ENCODE data around the gene FBXW7. TPM values are rescaled to one million over a fixed set of nuclear protein-coding genes. Genes with fewer than 3 reads are reported as not detected.
A peak's percentile ranks its signal among the peaks of the same experiment; 100 is the strongest.

Gene FBXW7
- total RNA-seq, 1 donor from 2014 or later, result 61.1 TPM

DNA sequence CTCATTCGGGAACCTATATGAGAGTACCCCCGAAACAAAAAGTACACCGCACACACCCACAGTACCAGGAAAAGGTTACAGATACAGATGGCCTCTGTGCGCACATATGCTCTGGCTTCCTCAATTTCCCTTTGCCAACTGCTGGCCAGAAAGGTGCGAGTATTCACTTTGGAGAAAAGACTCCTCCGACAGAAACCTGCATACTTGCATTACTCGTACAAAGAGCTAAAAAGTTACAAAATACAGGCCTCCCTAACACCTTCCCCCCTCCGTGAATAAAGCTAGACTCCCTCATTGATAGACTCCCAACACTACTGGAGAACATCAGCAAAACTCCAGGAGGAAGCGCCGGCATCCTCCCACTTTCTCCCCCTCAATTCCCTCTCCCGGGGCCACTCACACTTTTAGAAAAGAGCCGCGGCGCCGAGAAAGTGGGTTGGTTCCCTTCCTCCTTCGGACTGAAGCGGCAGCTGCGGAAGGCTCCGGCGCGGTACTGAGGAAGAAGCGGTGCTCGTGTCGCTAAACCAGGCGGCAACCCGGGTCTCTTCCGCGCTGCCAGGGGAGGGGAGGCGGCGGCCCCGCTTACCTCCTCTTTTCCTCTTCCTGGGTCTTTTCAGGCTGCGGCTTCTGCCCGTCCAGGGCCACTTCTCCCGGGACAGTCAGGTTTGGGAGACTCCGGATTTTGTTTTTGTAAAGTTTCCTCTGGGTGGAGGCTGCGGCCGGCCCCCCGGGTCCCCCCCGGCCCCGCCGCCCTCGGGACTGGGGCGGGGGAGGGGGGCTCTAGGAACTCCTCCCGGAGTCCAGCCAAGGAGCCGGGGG lies 1.1 kb downstream of the FBXW7 start:
- no peak for DNase-seq (ENCODE audit: extremely low spot score in 2 of 2)
- peaks cover 49% of the 10 kb centered on the region for H3K4me1 ChIP-seq
- no peaks in the 10 kb centered on the region for H3K36me3 ChIP-seq
- peak overlapping the region; percentile 99 to 100 for H3K4me3 ChIP-seq
- no peaks in the 10 kb centered on the region for H3K9me3 ChIP-seq
- H3K27ac ChIP-seq, result peak overlapping the region; percentile 95
- TF ChIP-seq CTCF (IDR thresholded peaks at IDR 0.05) (no peak), POLR2AphosphoS5 (IDR thresholded peaks at IDR 0.05; ENCODE audit: insufficient read depth in 1 of 2, low read depth in 1 of 2) (no peak), POLR2A (IDR thresholded peaks at IDR 0.05) (no peak)
- no peaks in the 10 kb centered on the region for H3K27me3 ChIP-seq
- intact Hi-C loops (cut with DNase I), result no loop called here

DNA sequence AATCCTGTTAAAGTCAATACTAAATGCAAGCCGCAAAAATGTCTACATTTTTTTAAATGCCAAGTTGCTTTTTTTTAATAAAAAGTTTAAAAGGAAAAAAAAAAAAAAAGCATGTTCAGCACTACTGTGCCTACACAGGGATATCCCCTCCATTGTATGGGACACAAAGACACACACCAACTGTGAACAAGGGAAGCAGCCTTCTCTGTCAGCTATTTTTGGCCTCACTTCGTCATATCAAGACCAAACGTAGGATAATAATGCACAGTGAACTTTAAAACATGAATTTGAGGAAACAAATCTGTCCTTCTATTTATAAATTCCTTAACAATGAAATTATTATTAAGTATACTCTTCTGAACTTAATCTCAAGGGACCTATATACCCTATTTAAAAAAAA lies 4.4 kb downstream of the FBXW7 start:
- TF ChIP-seq POLR2AphosphoS5 (IDR thresholded peaks at IDR 0.05; ENCODE audit: insufficient read depth in 1 of 2, low read depth in 1 of 2), result no peak
- no peak for TF ChIP-seq CTCF (IDR thresholded peaks at IDR 0.05)
- no peak for TF ChIP-seq POLR2A (IDR thresholded peaks at IDR 0.05)
- no peaks in the 10 kb centered on the region for H3K36me3 ChIP-seq
- H3K4me1 ChIP-seq, result peaks cover 35% of the 10 kb centered on the region
- intact Hi-C loops (cut with DNase I), result no loop called here
- no peaks in the 10 kb centered on the region for H3K27me3 ChIP-seq
- H3K9me3 ChIP-seq, result no peaks in the 10 kb centered on the region
- no peak overlapping the region for H3K4me3 ChIP-seq
- no peak overlapping the region for H3K27ac ChIP-seq
- no peak for DNase-seq (ENCODE audit: extremely low spot score in 2 of 2)

GRCh38 chr4:152530600-152530999 lies 5.3 kb downstream of the FBXW7 start:
- no peaks in the 10 kb centered on the region for H3K9me3 ChIP-seq
- no peak for TF ChIP-seq CTCF (IDR thresholded peaks at IDR 0.05)
- TF ChIP-seq POLR2AphosphoS5 (IDR thresholded peaks at IDR 0.05; ENCODE audit: insufficient read depth in 1 of 2, low read depth in 1 of 2), result no peak
- no peak for TF ChIP-seq POLR2A (IDR thresholded peaks at IDR 0.05)
- DNase-seq (ENCODE audit: extremely low spot score in 2 of 2), result no peak
- peaks cover 35% of the 10 kb centered on the region for H3K4me1 ChIP-seq
- no peaks in the 10 kb centered on the region for H3K36me3 ChIP-seq
- H3K27ac ChIP-seq, result no peak overlapping the region
- H3K4me3 ChIP-seq, result no peak overlapping the region
- intact Hi-C loops (cut with DNase I), result no loop called here
- no peaks in the 10 kb centered on the region for H3K27me3 ChIP-seq

DNA sequence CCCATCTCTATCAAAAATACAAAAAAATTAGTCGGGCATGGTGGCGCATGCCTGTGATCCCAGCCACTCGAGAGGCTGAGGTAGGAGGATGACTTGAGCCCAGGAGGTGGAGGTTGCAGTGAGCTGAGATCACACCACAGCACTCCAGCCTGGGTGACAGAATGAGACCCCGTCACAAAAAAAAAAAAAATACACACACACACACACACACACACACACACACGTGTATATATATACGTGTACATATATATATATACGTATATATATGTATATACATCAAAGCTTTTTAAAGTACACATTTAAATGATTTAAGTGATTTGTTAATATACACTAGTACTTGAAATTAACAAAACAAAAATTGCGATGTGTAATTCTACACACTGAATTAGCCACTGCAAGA lies 6.0 kb downstream of the FBXW7 start:
- no peaks in the 10 kb centered on the region for H3K9me3 ChIP-seq
- no peaks in the 10 kb centered on the region for H3K27me3 ChIP-seq
- H3K4me3 ChIP-seq, result no peak overlapping the region
- intact Hi-C loops (cut with DNase I), result no loop called here
- TF ChIP-seq POLR2AphosphoS5 (IDR thresholded peaks at IDR 0.05; ENCODE audit: insufficient read depth in 1 of 2, low read depth in 1 of 2) (no peak), CTCF (IDR thresholded peaks at IDR 0.05) (no peak), POLR2A (IDR thresholded peaks at IDR 0.05) (no peak)
- H3K36me3 ChIP-seq, result no peaks in the 10 kb centered on the region
- H3K27ac ChIP-seq, result no peak overlapping the region
- no peak for DNase-seq (ENCODE audit: extremely low spot score in 2 of 2)
- H3K4me1 ChIP-seq, result peaks cover 35% of the 10 kb centered on the region

DNA sequence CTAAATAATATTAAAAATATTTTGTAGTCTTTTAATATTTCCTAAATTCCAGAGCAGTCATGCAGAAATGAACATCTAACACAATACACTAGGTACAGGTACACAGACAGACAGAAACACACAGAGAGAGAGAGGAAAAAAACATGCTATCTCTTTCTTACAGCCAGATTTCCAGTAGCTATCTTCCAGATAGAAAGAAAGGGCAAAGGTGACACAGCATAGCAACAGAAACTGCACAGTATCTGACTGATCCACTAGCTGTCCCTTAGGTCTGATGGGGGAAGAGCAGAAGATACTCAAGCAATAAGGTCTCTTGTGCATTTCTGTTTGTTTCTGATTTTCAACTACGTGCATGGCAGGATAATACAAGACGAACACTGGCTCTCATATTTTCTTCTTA lies 7.8 kb downstream of the FBXW7 start:
- no peak for TF ChIP-seq POLR2A (IDR thresholded peaks at IDR 0.05)
- no peak for TF ChIP-seq POLR2AphosphoS5 (IDR thresholded peaks at IDR 0.05; ENCODE audit: insufficient read depth in 1 of 2, low read depth in 1 of 2)
- TF ChIP-seq CTCF (IDR thresholded peaks at IDR 0.05), result no peak
- Histone ChIP-seq H3K27ac (no peak overlapping the region), H3K4me1 (peaks cover 19% of the 10 kb centered on the region), H3K4me3 (no peak overlapping the region), H3K36me3 (no peaks in the 10 kb centered on the region), H3K27me3 (no peaks in the 10 kb centered on the region), H3K9me3 (no peaks in the 10 kb centered on the region)
- DNase-seq (ENCODE audit: extremely low spot score in 2 of 2), result no peak
- intact Hi-C loops (cut with DNase I), result no loop called here
